OCI-LY7 (cell line): ENCODE results near the gene C2CD5.

Experiments used
- CTCF ChIP-seq: fragments of 200-600 bp; sonication (generic); conservative IDR thresholded peaks from 2 replicates; pipeline ENCODE4 v1.5.1; 2014; ENCODE audit warnings: mild to moderate bottlenecking, antibody characterized with exemption, low read length, moderate library complexity, mixed read lengths
- EZH2phosphoT487 ChIP-seq: fragments of 200-600 bp; sonication (generic); IDR thresholded peaks from 2 replicates; pipeline ENCODE4 v1.6.1; 2018; ENCODE audit warnings: low read depth, borderline replicate concordance, mild to moderate bottlenecking, mixed run types, antibody characterized with exemption, low read length, moderate library complexity, mixed read lengths

- TF ChIP-seq CTCF (no peak), EZH2phosphoT487 (no peak)
These were observed 31.7 kb upstream of the C2CD5 start for GRCh38 chr12:22576065-22576464.
